Esophagus mucosa (tissue), 1 donor: ENCODE results near the gene MN1. TPM values are rescaled to one million over a fixed set of nuclear protein-coding genes. Genes with fewer than 3 reads are reported as not detected.

ENCODE experiments used
- ATAC-seq: fragments of 200-7000 bp; cut with Tn5 transposase; one replicate; pipeline ENCODE4 v1.9.1; 2020
- total RNA-seq: library from RNA; stranded (reverse); gene quantifications from one replicate; pipeline ENCODE4 v1.2.4, GENCODE V29; 2023
- donor health status: DM: yes; HTN: yes; CAD: no.

Gene MN1
- total RNA-seq, 1 donor from 2014 or later, result 1.7 TPM

DNA sequence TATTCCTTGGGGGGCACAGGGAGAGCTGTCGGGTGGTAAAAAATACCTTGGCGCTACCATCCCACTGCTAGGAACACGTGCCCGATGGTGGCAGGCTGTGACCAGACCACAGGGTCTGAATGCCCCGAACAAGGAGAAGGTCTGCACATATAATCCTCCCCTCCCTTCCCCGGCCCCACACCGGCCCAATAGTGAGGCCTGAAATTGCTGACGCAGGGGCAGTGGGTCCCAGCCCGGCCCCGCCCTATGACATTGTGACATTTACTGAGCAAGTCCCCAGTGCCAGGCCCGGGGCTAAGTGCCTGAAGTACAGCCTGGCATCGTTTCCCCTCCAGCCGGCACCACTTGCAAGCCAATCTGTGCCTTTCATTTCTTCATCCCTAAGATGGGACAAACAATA lies 19.5 kb downstream of the MN1 start:
- no peak for ATAC-seq

DNA sequence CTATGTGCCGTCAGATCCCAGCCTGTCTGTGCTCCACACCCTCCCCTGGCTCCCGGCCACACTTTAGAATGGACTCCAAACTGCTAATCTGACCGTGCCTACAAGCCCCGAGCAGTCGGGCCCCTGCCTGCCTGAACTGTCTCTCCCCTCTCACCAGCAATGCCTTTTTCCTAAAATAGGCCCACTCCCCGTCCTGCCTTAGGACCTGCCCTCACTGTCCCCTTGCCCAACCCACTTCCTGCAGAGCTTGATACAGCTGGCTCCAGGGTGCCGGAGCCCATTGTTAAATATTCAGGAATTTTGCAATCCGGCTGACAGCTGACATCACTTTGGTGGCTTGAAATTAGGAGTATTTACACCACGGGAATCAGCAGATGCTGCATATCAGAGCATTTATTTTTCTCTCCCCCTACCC lies 21.4 kb downstream of the MN1 start:
- peak; percentile 46 for ATAC-seq

DNA sequence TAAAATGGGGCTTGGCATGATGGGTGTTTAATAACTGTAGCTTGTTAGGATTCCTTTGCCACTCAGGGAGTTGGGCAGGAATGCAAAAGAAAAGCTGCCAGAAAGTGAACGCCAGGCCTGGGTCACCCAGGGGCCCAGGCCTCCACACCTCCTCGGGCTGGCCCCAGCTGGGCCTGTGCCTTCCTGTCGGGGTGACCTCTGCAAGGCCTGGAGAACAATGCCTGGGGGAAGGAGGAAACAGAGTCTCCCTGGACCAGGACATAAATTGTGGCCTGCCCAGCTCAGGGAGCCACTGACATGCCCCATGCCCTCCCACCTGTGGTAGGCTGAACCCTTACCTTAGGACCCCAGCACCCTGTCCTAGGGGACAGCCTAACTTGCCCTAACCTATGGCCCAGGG lies 21.9 kb downstream of the MN1 start:
- peak; percentile 18 for ATAC-seq

DNA sequence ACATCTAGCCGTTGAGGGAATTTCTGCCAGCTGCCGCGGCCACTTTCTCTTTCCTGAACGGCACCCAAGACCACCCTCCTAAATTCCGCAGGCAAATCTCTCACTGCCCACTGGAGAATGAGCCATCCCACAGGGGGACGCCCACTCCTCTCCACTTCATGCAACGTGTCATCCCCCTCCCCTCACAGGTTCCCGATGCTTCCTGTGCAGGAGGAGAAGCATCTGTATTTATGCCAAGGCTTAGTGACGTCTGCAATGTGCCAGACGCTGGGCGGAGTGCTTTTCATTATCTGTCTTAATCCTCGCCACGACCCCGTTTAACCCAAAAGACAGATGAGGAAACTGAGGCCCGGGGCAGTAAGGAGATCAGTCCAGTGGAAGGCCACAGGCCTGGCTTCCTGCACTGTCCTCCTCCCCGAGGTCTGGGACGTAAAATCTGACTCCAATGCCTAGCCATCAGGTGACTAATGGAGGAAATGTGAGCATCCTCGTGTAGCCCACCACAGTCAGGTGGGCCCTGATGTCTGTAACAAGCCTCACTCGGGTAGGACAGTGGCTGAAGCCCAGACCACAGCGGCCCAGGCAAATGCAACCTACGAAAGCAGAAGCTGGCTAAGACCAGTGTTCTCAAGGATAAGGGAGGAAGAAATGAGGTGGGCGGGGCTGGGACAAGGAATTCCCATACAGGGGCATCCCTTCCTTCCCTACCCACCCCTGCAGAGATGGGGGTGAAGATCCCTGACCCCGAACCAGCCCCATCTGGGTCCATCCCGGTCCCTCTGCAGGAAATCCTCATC lies 23.1 kb downstream of the MN1 start:
- ATAC-seq, result no peak

DNA sequence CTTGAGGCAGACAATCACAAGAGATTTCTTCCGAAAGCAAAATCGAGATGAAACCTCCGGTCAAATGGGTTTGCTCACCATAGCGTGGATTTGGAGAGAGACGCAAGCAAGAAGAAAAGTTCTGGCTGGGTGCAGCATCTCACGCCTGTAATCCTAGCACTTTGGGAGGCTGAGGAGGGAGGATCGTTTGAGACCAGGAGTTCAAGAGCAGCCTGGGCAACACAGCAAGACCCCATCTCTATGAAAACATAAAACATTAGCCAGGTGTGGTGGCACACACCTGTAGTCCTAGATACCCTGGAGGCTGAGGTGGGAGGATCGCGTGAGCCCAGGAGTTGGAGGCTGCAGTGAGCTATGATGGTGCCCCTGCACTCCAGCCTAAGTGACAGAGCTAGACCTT lies 24.4 kb downstream of the MN1 start:
- no peak for ATAC-seq

DNA sequence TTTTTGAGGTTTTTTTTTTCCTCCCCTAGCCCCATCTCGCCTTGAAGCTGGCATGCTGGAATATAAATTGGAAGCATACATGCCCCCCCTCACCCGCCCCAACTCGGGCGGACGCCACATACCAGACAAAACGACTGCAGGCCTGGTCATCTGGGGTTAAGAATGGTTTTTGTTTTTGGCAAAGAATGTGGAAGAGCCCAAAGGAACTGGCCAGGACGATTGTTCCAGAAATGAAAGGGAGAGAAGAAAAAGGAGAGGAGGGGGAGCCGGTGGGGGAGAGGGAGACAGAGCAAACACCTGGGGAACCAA lies 25.0 kb downstream of the MN1 start:
- no peak for ATAC-seq

DNA sequence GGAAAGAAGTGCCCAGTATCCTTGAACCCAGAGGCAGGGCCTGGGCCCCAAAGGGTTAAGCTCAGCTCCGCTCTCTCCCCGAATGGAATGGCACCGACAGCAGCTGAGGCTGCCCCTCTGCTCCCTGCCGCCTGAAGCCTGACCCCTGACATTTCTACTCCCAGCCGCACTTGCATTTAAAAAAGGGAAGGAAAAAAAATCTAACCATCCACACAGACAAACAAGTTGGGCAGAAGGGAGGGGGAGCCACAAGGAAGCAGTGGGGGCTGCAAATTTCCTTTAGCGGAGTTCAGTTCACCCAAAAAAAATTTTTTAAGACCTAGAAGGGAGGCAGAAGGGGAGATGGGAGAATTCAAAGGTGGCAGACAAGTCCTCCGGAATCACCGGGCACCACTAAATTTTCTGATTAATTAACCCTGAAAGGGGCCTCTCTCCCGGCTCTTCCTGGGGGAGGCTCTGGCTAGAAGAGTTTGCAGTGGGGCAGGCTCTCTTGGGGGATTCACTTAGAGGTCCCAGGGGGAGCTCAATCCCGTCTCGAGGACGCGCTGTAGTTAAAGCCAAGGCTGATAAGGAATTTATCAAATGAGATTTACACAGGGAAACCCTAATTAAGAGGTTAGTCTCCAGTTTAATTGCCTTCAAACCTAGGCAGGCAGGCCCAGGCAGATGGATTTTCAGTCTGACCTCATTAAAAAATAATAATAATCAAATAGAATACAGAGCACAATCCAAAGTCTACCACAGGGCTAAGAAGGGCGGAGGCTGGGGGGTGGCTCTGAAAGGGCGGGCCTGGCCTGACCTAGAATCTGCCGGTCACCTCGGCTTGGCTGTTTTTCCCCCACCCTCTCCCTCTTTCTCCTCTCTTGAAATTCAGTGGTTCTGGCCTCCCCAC lies 25.6 kb downstream of the MN1 start:
- no peak for ATAC-seq

DNA sequence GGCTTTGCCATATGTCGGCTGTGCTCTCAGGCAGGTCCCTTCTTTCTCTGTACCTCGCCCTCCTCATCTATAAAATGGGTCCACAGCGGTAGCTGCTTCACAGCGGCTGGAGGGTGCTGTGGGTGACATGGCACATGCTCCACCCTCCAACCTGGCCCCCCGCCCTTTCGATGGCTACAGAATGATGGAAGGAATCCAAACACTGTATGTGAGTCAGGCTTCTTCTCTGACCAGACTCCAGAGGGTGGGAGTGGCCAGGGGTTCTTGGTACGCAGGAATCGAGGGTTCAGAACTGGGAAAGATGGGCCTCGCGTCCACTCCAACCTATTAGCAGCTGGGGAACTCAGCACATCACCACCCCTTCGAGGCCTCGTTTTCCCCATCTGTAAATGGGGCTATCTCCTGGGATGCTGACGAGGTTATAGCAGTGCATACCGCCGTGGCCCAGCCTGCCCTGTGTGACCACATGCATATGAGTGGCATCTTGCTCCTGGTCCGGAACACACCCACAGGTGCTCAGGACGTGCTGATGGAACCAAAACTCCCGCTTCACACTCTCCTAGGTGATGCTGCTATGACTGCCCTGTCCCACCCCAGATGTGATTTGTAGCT lies 26.4 kb downstream of the MN1 start:
- ATAC-seq, result no peak

DNA sequence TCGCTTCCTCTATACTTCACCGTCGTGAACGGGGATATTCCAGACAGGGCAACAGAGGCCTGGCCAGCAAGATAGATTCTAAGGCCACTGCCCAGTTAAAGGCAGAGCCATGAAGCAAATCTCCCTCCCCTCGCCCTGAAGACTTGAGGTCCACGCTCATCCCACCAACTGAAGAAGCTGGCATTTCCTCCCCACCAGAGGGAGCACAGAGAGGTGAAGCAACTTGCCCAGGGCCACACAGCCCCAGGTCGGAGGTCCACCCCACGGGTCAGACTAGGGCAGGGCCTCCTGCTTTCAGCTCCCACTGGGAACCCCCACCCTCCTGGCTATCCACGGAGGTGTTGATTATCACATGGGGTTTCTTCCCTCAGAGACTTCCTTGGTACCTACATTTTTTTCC lies 27.4 kb downstream of the MN1 start:
- no peak for ATAC-seq

DNA sequence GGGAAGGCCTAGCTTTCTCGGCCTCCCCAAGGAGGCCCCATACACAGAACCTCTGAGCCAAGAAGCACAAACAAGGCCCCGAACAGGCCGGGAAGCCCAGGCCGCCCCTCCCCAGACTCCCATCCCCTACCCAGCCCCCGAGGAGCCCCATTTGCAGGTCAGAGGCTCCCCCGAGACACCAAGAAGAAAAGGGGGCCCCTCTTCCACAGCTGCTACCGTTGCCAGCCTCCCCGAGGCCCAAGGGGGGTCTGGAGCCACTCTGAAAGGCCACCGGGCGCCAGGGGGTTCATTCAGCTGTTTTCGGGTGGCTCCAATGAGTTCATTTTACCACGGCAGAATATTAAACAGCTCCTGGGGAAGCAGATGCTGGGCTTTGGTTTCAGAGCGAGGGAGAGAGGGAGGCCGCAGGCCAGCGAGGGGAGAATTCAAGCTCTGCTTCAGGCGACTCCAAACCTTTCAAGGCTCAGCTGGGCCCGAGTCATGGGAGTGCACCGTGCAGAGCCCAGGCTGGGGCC lies 28.5 kb downstream of the MN1 start:
- no peak for ATAC-seq

DNA sequence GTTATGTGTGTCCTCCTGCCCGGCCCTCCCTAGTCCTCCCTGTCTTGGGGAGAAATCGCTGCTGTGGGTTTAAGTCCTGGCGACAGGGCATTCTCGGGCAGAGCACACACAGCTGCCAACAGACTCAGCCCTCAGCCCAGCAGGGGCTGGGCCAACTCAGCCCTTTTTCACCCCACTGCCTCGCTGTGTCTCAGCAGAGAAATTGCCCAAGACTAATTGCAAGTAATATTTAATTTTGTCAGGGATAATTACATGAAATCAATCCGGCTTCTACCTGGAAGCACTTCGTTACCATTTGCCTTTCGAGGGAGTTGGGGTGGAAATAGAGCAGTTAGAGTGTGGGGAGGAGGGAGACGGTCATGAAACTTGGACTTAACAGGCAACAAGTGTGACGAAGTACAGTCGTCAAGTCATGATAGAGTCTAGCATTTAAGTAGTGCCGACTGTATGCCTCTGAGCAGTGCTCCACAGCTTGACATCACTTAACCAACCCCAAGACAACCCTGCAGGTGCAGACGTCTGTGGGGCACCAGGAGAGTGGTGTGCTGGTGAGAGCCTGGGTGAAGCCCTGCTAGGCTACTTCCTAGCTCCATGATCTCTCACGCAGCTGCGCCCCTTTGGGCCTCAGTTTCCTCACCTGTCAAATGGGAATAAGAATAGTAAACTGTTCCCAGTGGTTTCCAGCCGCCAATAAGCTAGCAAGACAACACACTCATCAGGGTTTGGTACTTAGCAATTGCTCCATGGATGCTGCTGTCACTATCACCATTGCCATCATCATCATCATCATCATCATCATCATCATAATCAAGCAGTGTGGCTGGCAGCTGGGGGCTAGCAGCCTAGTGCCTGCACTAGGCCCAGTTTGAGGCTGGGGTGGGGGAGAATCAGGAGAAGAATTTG lies 29.2 kb downstream of the MN1 start:
- ATAC-seq, result no peak

DNA sequence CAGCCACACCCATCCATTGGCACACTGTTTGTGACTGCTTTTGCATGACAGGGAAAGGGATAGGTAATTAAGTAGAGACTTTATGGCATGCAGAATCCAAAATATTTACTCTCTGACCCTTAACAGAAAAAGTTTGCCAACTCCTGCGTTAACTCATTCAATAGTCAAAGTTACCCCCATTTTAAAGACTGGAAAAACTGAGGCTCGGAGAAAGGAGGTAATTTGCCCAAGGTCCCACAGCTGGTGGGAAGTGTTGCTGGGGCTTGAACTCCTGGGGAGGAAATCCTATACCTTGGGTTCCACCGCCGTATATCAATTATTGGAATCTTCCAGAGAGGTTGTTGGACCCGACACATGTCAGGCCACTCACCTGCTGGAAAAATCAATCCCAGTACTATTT lies 29.9 kb downstream of the MN1 start:
- ATAC-seq, result no peak

DNA sequence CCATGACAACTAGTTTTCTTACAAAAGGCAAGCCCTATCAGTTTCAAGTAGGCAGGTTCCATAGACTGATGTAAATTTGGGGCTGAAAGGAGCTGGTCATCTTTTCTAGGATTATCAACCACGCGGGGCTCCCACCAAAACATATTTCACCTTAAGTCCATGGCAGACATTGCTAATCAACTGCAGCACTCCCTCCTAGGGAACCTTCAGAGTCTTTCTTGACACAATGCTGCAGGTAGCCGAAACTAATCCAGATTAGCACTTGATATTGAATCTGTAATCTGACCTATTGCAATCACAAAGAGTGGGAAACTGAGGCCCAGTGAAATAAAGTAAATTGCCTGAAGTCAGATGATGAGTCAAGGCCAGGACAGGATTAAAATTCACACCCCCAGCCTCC lies 32.5 kb downstream of the MN1 start:
- ATAC-seq, result no peak

DNA sequence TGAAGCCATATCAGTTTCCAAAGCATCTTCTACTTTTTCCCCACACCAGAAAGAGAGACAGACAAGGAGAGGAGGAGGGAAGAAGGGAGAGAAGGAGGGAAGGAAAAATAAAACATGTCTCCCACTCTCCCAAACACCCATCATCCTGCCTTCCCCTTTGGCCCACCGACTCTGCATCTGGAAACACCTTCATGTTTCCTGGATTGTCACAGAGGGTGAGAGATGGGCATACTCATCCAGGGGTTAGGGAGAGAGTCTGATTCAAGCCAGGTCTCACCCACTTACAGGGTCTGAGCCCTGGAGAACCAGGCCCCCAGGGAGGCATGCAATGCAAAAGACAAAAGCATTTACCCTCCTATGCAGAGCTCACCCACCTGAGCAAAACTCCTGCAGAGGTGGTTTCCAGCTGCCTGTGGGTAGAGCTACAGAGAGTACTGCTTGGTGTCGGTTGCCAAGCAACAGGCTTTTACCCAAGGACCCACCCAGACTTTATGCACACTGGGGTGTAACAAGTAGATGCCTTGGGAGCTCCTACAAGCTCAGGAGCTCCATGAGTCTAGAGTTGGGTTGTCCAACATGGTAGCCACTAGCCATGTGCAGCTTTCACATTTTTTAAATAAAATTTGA lies 33.4 kb downstream of the MN1 start:
- ATAC-seq, result no peak

DNA sequence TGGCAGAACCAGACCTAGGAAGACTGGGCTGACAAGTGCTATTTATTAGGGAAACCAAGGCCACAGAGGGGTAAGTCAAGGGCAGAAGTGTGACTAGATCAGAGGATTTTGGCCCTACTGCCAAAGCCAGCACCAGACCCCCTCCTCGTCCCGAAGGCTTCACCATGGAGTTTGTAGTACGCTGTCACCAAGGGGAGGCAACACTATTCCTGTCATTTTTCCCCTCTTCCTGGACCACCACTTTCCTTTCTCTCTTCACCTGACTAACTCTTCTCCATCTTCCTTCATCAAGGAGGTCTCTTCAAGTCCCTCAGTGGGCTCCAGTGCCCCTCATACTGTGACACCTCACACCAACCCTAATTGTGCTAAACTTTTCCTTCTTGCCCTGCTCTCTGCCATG lies 34.9 kb downstream of the MN1 start:
- ATAC-seq, result no peak

DNA sequence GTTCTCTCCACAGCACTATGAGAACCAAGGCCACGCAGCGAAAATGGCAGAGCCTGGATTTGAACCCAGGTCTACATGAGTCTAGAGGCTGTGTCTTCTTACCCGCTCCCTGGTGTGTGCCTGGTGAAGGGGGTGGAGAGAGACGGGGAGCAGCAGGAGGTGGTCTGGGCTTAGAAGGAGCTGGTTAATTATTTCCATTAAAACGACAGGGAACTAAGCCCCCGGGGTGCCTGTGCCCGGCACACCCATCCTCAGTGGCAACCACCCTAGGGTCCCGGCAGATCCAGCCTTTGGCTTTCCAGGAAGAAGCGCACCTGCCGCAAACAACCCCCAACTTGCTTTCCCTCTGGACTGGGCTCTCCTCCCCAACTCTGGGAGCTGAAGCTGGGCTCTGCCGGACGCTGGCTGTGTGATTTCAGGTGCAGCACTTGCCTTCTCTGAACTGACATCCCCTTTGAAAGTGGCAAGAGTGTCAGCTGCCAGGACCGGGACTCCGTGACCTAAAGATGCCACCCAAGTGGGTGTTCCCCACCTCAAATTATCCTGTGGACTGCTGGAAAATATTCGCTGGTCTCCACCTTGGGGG lies 35.8 kb downstream of the MN1 start:
- no peak for ATAC-seq

DNA sequence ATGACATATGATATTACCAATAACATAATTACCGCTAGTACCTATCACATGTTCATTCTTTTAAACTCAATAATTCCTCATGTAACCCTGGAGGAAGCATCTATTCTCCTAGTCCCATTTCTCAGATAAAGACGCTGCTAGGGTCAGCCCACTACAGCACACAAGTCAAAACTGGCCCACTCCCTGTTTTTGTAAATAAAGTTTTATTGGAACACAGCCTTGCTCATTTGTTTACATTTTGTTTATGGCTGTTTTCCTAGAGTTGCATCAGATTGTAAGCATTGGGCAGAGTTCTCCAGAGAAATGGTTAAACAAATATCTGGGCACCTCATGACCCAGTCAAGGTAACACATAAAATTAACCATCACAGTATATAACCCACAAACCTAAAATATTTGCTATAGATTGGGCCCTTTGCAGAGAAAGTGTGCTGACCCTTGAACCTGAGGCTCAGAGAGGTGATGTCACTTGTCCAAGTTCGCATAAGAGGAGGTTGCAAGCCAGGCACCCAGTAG lies 36.8 kb downstream of the MN1 start:
- no peak for ATAC-seq

DNA sequence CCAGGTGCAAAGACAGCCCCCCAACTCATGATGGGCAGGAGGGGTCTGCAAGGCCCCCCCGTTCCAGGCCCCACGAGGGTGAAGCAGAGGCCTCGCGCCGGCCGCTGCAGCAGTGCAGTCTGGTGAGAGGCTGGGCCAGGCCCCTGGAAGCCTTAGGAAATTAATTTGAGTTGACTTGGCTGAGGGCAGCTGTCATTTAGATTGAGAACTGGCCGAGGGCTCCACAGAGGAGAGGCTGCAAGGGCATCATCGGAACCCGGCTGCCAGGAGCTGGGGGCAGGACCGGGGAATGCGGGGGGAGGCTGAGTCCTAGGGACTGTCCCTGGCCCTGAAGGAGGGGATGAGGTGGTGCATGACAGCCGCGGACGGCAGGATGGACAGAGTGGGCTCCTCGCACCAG lies 39.9 kb downstream of the MN1 start:
- ATAC-seq, result no peak

DNA sequence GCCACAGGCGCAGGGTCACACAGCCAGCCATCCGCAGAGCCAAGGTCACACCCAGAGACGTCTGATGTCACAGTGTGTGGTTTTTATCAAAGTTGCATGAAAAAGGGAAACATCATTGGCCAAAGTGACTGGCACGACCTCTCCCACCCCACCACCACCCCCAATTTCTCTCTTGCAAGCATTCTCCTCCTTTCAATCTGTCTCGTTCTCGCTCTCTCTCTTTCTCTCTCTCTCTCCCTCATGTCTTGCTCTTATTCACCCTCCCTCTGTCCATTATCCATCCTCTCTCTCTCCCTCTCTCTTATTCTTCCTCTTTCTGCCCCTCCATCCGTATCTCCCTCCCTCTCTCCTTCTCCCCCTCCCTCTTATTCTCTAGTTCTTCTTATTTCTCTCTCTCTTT lies 40.6 kb downstream of the MN1 start:
- no peak for ATAC-seq

DNA sequence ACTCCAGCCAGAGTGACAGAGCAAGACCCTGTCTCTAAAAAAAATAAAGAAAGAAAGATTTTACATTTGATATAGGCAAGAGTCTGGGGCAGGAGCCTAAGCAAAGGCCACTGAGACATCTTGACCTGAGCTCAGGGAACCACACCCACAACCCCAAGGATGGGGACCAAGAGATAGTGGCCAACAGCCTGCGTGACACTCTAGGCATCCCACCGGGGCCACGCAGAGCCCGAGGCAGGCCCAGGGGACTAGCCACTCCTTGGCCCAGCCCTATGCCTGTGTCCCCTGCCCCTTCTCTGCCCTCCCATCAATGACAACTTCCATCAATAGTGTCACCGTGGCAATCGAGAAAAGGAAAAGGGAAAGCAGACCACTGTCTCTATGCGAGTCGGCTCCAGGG lies 41.1 kb downstream of the MN1 start:
- no peak for ATAC-seq

DNA sequence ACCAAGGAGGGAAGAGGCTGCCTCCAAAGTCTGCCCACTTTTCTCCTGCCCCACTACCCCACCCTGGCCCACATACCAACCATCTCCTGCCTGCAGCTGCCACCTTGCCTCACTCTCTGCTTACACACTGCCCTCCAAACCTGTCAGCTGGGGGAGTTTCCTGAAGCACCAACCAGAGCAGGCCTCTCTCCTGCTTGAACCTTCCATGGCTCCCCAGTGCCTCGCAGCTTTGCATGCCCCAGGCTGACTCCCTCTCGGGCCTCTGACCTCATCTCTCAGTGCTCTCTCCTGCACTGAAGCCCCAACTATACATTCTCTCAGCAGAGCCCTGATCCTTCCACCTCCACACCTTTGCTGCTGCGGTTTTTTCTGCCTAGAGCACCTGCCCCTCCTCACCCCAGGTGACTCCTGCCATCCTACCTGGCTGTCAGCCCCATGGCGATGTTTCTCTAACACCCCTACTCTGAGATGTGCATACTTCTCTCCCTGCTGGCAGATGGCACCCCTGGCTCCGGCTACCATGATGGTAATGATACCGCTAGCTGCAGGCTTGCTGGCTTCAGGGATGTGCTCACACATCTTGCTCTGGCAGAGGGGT lies 43.5 kb downstream of the MN1 start:
- no peak for ATAC-seq
